Activated CD4-positive, alpha-beta T cell treated with anti-CD3 and anti-CD28 coated beads for 1 hour (primary cell): ENCODE measurements around the gene GDNF.
"Not testable (repeated sequence)": the region's sequence is repeated elsewhere in the genome, so short reads cannot be mapped to it uniquely, and the experiment has no call there.

Experiments used
- DNase-seq: peaks from one replicate; pipeline ENCODE4 v3.0.0-alpha.2; 2020

Gene GDNF

DNA sequence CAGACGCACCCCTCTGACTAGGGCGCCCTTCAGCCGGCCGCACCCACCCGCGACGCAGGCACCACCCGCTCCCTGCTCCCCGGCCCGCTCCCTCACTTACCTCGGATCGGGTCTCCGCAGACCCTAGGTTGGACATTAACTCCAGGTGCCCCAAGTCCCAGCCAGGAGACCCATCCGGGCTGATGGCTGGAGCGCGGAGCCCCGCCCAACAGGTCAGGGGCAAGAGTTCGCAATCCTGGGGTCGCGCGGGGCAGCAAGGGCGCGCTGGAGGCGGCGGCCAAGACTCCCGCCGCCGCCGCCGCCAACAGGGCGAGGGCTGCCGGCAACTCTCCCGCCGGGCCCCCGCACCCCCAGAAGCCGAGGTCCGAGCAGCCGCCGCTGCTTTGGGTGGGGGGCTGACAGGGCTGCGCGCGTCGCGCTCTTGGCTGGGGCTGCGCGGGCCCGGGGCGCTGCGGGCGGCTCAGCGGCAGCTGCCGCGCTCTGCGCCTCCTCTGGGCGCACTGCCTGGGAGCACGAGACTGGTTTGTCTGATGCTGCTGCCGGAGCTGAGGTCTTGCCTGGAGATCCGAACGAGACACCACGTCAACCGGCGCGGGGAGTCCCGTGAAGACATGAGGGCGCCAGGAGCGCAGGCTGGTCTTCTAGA is at the start of gene GDNF:
GDNF (minus strand) TSS at position 635 of the 646 bp plus-strand sequence. CDS start 5,245 bp downstream, outside the sequence.
- no peak for DNase-seq

DNA sequence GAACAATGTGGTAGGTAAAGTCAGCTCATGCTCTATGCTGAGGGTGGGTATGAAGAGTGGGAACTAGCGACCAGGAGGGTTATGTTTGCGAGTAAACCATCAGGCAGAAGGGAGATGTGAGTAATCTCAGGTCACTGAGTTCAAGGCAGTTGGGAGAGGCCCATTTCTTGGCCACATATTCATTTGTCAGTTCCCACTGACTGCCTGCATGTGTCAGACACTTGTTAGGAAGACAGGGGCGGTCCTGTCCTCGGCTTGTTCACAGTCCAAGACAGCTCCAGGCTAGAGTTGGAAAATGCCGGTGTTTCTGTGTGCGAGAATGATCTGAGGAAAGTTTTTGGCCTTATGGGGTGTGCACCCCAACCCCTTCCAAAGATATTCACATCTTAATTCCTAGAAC is 48.6 kb upstream of the GDNF start:
- DNase-seq, result no peak

DNA sequence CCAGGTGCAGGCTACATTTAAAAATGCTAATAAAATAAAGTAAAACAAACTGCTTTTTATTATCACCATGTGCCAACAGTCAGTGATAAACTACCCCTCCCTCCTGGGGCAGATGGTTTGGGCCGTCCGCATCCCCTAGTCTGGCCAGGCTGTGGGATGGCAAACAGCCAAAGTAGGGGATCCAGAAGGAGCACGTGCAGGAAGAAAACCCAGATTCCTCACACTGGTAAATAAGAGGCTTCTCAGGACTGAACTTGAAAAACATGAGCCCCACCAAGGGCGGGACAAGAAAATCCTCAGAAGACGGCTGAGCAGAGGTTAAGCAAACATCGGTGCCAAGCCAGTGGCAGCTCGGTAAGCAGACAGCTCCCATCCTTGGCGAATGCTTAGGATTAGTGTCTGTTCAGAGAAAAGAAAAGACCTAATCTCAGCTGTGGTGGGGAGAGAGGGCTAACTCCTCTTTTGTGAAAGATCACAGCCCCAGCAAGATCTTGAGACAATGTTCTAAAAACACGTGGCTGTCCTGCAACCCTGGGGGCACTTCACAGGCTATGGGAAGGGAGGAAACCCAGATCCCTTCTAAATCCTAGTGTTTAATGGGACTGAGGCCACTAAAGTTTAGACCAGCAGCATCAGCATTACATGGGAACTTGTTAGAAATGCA is 46.5 kb upstream of the GDNF start:
- no peak for DNase-seq

- DNase-seq, result no peak
Observed at GRCh38 chr5:37882636-37883035, 42.8 kb upstream of the GDNF start.

DNA sequence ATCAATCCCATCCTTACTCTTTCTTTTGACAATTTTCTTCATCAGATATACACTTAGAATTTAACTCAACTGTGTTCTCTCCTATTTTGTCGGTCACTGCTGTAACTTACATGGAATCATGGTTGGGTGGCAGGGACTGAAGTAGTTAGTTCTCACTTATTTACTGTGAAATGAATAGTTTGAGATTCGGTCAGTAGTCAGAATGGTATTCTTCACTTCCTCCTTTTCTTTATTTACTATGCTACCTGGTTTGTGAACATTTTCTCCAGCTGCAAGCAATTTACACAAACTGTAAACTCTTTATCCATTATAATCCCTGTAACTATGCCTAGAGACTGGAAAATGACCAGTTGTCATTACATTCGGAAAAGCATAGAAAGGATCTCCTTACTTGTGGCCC is 41.5 kb upstream of the GDNF start:
- DNase-seq, result no peak

DNA sequence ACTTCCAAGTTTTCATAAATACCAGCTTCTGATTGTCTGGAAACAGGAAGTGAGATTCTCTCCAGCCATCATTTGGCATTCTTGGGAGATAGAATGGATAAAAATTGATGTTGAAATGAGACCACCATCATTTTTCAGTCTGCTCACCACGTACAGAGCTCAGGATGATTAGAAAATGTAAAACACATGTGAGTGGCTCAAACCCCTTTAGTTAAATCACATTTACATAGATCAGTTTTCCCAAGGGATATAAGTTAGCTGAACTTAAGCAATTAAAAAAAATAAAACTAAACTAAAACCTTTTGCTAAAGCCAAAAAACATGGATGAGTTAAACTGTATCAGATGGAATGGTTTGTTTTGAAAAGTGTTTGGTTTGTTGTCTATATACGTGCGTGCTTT is 37.1 kb upstream of the GDNF start:
- DNase-seq, result no peak

DNA sequence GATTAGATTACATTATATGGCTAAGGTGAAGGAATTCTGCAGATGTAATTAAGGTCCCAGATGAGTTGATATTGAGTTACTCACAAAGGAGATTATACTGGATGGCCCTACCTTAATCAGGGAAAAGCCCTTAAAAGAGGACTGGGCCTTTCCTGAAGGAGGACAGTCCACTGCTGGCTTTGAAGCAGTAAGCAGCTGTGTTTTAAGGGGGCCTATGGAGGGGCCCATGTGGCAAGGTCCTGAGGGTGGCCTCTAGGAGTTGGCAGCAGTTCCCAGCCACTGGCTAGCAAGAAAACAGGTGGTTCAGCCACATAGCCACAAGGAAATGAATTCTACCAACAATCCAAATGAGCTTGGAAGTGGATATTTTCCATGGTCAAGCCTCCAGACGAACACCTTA is 36.4 kb upstream of the GDNF start:
- no peak for DNase-seq

- DNase-seq, result no peak
Observed at GRCh38 chr5:37875051-37875787, 35.4 kb upstream of the GDNF start.

- no peak for DNase-seq
Observed at GRCh38 chr5:37873988-37874387, 34.1 kb upstream of the GDNF start.

DNA sequence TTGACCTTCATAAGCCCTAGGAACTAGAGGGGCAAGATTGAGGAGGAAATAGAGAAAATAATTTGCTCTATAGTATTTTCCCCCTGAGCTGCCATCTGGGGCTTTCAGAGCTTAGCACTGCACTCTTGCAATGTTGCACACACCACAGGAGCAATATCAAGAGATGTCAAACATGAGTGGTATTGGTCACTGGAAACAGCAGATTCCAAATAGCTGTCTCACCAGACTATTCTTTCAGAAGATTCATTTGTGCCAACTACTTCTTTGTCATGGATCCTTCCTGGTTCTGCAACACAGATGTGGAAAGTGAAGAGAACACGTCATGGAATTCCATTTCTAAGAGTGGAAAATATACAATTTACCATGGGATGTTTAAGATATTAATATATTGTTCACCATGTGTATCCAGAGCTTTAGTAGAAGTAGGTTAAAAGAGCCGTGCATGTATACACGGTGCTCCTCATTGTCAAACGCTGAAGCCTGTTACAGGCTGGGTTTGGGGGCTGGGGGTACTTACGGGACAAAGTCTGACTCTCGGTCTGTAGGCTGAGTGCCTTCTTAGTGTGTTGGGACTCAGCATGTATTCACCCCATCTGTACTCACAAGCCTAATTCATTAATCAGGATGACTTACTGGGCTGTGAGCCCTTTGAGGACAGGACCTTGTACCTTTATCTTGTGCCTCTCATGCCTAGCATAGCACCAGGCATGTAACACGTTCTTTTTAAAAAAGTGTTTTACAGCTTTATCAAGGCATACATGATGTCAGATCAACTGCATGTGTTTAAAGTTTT is 31.4 kb upstream of the GDNF start:
- DNase-seq, result no peak

DNA sequence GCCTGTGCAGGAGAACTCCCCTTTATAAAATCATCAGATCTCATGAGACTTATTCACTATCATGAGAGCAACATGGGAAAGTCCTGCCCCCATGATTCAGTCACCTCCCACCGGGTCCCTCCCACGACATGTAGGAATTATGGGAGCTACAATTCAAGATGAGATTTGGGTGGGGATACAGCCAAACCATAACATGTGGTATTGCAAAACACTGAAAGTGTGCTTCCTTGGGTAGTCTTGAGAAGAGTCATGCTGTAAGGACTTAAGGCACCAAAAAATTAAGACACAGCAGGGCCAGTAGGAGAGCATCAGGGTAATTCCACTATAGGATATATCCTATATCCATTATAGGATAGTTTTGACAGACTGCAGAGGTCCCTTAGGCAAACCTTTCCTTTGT is 29.4 kb upstream of the GDNF start:
- no peak for DNase-seq

- no peak for DNase-seq
Observed at GRCh38 chr5:37867654-37868053, 27.8 kb upstream of the GDNF start.

DNA sequence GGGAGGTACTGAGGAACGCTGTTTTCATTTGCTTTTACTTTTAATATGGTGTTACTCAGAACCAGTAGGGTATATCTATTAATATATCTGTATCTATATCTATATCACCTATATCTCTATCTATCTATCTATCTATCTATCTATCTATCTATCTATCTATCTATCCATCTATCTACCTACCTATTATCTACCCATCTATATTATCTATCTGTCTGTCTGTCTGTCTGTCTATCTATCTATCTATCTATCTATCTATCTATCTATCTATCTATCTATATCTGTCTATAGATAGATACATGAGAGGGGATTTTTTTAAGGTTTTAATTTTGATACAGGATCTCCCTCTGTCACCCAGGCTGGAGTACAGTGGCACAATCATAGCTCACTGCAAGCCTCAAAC is 23.1 kb upstream of the GDNF start:
- not testable (repeated sequence) for DNase-seq

GRCh38 chr5:37860206-37860605 is 20.4 kb upstream of the GDNF start:
- no peak for DNase-seq

- DNase-seq, result no peak
Observed at GRCh38 chr5:37859805-37860204, 20.0 kb upstream of the GDNF start.

- no peak for DNase-seq
Observed at GRCh38 chr5:37858250-37858649, 18.4 kb upstream of the GDNF start.

DNA sequence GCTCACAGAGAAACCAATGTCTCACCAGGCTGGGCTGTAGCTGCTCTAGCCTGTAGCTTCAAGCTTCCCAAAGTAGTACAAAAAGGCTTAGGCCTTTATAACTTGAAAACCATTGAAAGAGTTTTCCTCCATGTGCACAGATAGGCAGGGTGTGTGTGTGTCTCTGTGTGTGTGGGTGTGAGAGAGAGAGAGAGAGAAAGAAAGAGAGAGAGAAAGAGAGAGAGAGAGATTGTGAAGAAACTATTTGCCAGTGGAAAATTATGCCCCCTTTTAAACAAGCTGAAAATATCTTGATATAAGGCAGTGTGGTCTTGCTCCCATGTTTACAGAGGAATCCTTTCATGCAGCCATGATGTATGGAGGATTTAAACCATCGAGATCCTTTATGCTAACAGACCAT is 17.9 kb upstream of the GDNF start:
- no peak for DNase-seq

- no peak for DNase-seq
Observed at GRCh38 chr5:37855438-37855837, 15.6 kb upstream of the GDNF start.

DNA sequence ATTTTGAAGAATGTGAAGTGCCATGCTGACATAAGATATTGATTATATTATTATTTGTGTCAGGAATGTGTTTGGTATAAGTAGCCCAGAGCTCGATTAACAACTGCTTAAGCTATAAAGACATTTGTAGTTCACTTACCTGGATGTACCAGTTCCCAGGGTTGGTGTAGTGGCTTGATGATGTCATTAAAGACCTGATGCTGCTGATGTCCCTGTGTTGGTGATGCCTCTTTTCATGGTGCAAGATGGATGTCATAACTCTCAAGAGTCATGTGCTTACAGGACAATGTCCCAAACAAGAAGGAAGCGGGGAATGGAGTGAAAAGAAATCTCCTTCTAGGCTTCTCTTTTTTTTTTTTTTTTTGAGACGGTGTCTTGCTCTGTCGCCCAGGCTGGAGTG is 11.5 kb upstream of the GDNF start:
- DNase-seq, result no peak

GRCh38 chr5:37850226-37850865 is 10.5 kb upstream of the GDNF start:
- no peak for DNase-seq

- DNase-seq, result no peak
Observed at GRCh38 chr5:37849641-37850040, 9.8 kb upstream of the GDNF start.

GRCh38 chr5:37847978-37848425 is 8.2 kb upstream of the GDNF start:
- DNase-seq, result no peak

- DNase-seq, result no peak
Observed at GRCh38 chr5:37846786-37847310, 7.0 kb upstream of the GDNF start.
